Measurements from ENCODE around the gene ATXN7.

ATXN7 gene

GRCh38 chr3:63863150-63864007 lies at the start of gene ATXN7, which contains the start of gene THOC7:
Gene ATXN7 (plus strand): TSS chr3:63863867. CDS start chr3:63912599, 48,732 bp downstream.
Gene THOC7 (minus strand): TSS chr3:63863805. CDS start chr3:63863790, 15 bp downstream.
- Histone ChIP-seq H3K4me1 (ENCODE audit: control insufficient read depth in 1 of 2, insufficient read depth in 2 of 2, low read length in 2 of 2) (peaks cover 29 to 32% of the 10 kb centered on the region in 2 donors), H3K36me3 (ENCODE audit: control insufficient read depth in 1 of 2, insufficient read depth in 2 of 2, low read length in 2 of 2) (no peaks in the 10 kb centered on the region), H3K27ac (ENCODE audit: low read depth, low read length) (peak within 1 kb of the TSS; percentile 80), H3K4me3 (ENCODE audit: low read depth in 1 of 2, low read length in 2 of 2) (peak within 1 kb of the TSS; percentile 81 to 87), H3K9me3 (ENCODE audit: control insufficient read depth in 1 of 2, low read length in 2 of 2) (no peaks in the 10 kb centered on the region), H3K9ac (ENCODE audit: low read depth in 1 of 2, low read length in 2 of 2) (peak within 1 kb of the TSS; percentile 75 to 82), H3K27me3 (ENCODE audit: control insufficient read depth in 1 of 2, insufficient read depth in 2 of 2, low read length in 2 of 2) (no peaks in the 10 kb centered on the region)

DNA sequence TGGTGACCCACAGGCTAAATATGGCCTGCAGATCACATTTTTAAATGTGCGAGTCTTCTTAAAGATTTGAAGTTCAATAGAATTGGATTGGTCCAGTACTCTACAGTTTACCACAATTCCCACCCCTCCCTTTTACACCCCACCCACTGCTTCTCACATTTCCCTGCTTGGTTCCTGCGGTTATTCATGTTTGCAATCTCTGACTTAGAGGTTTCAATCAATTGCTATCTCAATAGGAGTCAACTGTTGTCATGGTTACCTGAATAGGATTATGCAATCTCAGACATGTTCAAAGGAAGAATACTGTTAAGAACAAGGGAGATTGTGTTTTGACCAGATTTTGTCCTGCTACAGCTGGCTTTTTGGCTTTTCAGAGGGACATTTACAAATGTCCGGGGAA lies 49.4 kb upstream of the ATXN7 start:
- Histone ChIP-seq H3K36me3 (ENCODE audit: control insufficient read depth in 1 of 2, insufficient read depth in 2 of 2, low read length in 2 of 2) (no peaks in the 10 kb centered on the region), H3K27ac (ENCODE audit: low read depth, low read length) (no peak overlapping the region), H3K4me3 (ENCODE audit: low read depth in 1 of 2, low read length in 2 of 2) (no peak overlapping the region), H3K9ac (ENCODE audit: low read depth in 1 of 2, low read length in 2 of 2) (no peak overlapping the region), H3K4me1 (ENCODE audit: control insufficient read depth in 1 of 2, insufficient read depth in 2 of 2, low read length in 2 of 2) (no peaks in the 10 kb centered on the region), H3K27me3 (ENCODE audit: control insufficient read depth in 1 of 2, insufficient read depth in 2 of 2, low read length in 2 of 2) (no peaks in the 10 kb centered on the region), H3K9me3 (ENCODE audit: control insufficient read depth in 1 of 2, low read length in 2 of 2) (no peaks in the 10 kb centered on the region)

DNA sequence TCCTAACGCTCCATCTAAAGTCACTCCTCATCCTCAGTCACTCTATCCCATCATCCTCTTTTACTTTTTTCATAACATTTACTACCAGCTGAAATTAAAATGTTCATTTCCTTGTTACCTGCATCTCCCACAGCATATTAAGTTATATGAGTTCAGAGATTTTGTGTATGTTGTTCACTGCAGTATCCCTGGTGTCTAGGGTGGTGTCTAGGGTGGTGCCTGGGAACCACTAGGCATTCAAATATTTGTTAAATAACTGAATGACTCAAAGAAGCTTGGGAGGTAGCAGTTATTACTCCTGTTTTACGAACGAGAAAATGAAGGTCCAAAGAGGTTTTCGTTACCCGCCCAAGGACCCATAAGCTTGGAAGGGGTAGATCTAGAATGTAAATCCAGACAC lies 46.4 kb upstream of the ATXN7 start:
- Histone ChIP-seq H3K4me1 (ENCODE audit: control insufficient read depth in 1 of 2, insufficient read depth in 2 of 2, low read length in 2 of 2) (no peaks in the 10 kb centered on the region), H3K27me3 (ENCODE audit: control insufficient read depth in 1 of 2, insufficient read depth in 2 of 2, low read length in 2 of 2) (no peaks in the 10 kb centered on the region)

DNA sequence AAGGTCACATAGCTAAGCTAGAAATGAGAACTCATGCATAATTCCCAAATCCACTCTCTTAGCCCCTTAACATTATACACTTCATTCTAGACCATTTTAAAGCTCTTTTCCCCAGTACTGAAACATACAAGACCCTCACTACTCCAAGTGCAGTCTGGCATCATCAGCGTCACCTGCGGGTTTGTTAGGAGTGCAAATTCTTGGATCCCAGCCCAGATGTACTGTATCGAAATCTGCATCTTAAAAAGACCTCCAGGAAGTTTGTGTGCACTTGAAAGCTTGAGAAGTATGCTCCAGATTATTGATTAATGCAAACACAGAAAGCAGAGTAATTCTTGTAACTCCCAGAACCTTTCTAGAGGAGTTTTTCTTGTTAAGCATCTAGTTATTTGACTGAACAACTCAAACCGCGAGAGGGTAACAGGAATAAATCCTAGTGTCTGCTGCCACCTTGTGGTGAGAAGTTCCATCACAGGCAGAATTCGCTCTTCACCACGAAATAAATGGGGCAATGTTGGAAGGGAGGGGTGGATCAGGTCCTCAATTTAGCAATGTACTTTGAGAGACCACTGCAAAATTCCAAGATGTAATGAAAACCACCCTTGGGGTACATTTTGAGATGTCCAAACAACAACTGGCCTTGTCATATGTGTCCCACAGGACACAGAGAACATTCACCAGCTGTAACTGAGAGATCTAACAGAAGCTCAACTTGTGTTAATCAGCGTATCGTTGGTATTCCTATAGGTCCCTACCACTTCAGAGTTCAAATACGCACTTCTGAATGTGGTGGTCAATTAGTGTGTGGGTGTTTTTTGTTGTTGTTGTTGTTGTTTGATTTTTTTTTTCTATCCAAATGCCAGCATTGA lies 45.2 kb upstream of the ATXN7 start:
- Histone ChIP-seq H3K9ac (ENCODE audit: low read depth in 1 of 2, low read length in 2 of 2) (no peak overlapping the region), H3K4me1 (ENCODE audit: control insufficient read depth in 1 of 2, insufficient read depth in 2 of 2, low read length in 2 of 2) (no peaks in the 10 kb centered on the region), H3K4me3 (ENCODE audit: low read depth in 1 of 2, low read length in 2 of 2) (no peak overlapping the region), H3K27me3 (ENCODE audit: control insufficient read depth in 1 of 2, insufficient read depth in 2 of 2, low read length in 2 of 2) (no peaks in the 10 kb centered on the region), H3K27ac (ENCODE audit: low read depth, low read length) (no peak overlapping the region), H3K36me3 (ENCODE audit: control insufficient read depth in 1 of 2, insufficient read depth in 2 of 2, low read length in 2 of 2) (no peaks in the 10 kb centered on the region), H3K9me3 (ENCODE audit: control insufficient read depth in 1 of 2, low read length in 2 of 2) (no peaks in the 10 kb centered on the region)

More for the DNA sequence above, 46.4 kb upstream of the ATXN7 start:
- no peak overlapping the region for H3K9ac ChIP-seq (ENCODE audit: low read depth in 1 of 2, low read length in 2 of 2)
- H3K9me3 ChIP-seq (ENCODE audit: control insufficient read depth in 1 of 2, low read length in 2 of 2) = no peaks in the 10 kb centered on the region
- no peaks in the 10 kb centered on the region for H3K36me3 ChIP-seq (ENCODE audit: control insufficient read depth in 1 of 2, insufficient read depth in 2 of 2, low read length in 2 of 2)
- H3K4me3 ChIP-seq (ENCODE audit: low read depth in 1 of 2, low read length in 2 of 2) = no peak overlapping the region
- no peak overlapping the region for H3K27ac ChIP-seq (ENCODE audit: low read depth, low read length)

GRCh38 chr3:63819151-63819398 lies 44.6 kb upstream of the ATXN7 start, which contains the start of gene C3orf49:
Gene C3orf49 (plus strand): TSS chr3:63819299. CDS start chr3:63819472, 173 bp downstream.
- Histone ChIP-seq H3K36me3 (ENCODE audit: control insufficient read depth in 1 of 2, insufficient read depth in 2 of 2, low read length in 2 of 2) (no peaks in the 10 kb centered on the region), H3K9me3 (ENCODE audit: control insufficient read depth in 1 of 2, low read length in 2 of 2) (no peaks in the 10 kb centered on the region), H3K4me1 (ENCODE audit: control insufficient read depth in 1 of 2, insufficient read depth in 2 of 2, low read length in 2 of 2) (no peaks in the 10 kb centered on the region), H3K9ac (ENCODE audit: low read depth in 1 of 2, low read length in 2 of 2) (no peak within 1 kb of the TSS), H3K27me3 (ENCODE audit: control insufficient read depth in 1 of 2, insufficient read depth in 2 of 2, low read length in 2 of 2) (no peaks in the 10 kb centered on the region), H3K27ac (ENCODE audit: low read depth, low read length) (no peak within 1 kb of the TSS), H3K4me3 (ENCODE audit: low read depth in 1 of 2, low read length in 2 of 2) (no peak within 1 kb of the TSS)

GRCh38 chr3:63824309-63824708 lies 39.4 kb upstream of the ATXN7 start:
- Histone ChIP-seq H3K4me3 (ENCODE audit: low read depth in 1 of 2, low read length in 2 of 2) (no peak overlapping the region), H3K36me3 (ENCODE audit: control insufficient read depth in 1 of 2, insufficient read depth in 2 of 2, low read length in 2 of 2) (peaks cover 0 to 3% of the 10 kb centered on the region in 2 donors)

GRCh38 chr3:63830526-63830925 lies 33.1 kb upstream of the ATXN7 start:
- peaks cover 3 to 19% of the 10 kb centered on the region in 2 donors for H3K36me3 ChIP-seq (ENCODE audit: control insufficient read depth in 1 of 2, insufficient read depth in 2 of 2, low read length in 2 of 2)
- H3K27me3 ChIP-seq (ENCODE audit: control insufficient read depth in 1 of 2, insufficient read depth in 2 of 2, low read length in 2 of 2) = no peaks in the 10 kb centered on the region
- H3K9ac ChIP-seq (ENCODE audit: low read depth in 1 of 2, low read length in 2 of 2) = no peak overlapping the region
- no peak overlapping the region for H3K4me3 ChIP-seq (ENCODE audit: low read depth in 1 of 2, low read length in 2 of 2)
- H3K9me3 ChIP-seq (ENCODE audit: control insufficient read depth in 1 of 2, low read length in 2 of 2) = no peaks in the 10 kb centered on the region
- no peak overlapping the region for H3K27ac ChIP-seq (ENCODE audit: low read depth, low read length)
- no peaks in the 10 kb centered on the region for H3K4me1 ChIP-seq (ENCODE audit: control insufficient read depth in 1 of 2, insufficient read depth in 2 of 2, low read length in 2 of 2)

More at GRCh38 chr3:63824309-63824708, 39.4 kb upstream of the ATXN7 start:
- Histone ChIP-seq H3K9me3 (ENCODE audit: control insufficient read depth in 1 of 2, low read length in 2 of 2) (no peaks in the 10 kb centered on the region), H3K27ac (ENCODE audit: low read depth, low read length) (no peak overlapping the region), H3K27me3 (ENCODE audit: control insufficient read depth in 1 of 2, insufficient read depth in 2 of 2, low read length in 2 of 2) (no peaks in the 10 kb centered on the region), H3K9ac (ENCODE audit: low read depth in 1 of 2, low read length in 2 of 2) (no peak overlapping the region), H3K4me1 (ENCODE audit: control insufficient read depth in 1 of 2, insufficient read depth in 2 of 2, low read length in 2 of 2) (no peaks in the 10 kb centered on the region)

DNA sequence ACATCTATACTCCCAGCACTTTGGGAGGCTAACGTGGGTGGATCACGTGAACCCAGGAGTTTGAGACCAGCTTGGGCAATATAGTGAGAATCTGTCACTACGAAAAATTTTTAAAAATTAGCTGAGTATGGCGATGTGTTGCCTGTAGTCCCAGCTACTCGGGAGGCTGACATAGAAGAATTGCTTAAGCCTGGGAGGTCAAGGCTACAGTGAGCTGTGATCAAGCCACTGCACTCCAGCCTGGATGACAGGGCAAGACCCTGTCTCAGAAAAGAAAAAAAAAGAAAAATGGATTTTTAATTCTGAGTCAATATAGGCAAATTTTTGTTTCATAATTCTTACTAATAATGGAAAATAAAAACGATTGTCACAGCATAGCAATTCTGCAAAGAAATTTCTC lies 31.3 kb upstream of the ATXN7 start:
- H3K4me1 ChIP-seq (ENCODE audit: control insufficient read depth in 1 of 2, insufficient read depth in 2 of 2, low read length in 2 of 2) = no peaks in the 10 kb centered on the region
- peaks cover 3 to 26% of the 10 kb centered on the region in 2 donors for H3K36me3 ChIP-seq (ENCODE audit: control insufficient read depth in 1 of 2, insufficient read depth in 2 of 2, low read length in 2 of 2)
- no peak overlapping the region for H3K27ac ChIP-seq (ENCODE audit: low read depth, low read length)
- H3K27me3 ChIP-seq (ENCODE audit: control insufficient read depth in 1 of 2, insufficient read depth in 2 of 2, low read length in 2 of 2) = no peaks in the 10 kb centered on the region
- no peak overlapping the region for H3K9ac ChIP-seq (ENCODE audit: low read depth in 1 of 2, low read length in 2 of 2)
- no peaks in the 10 kb centered on the region for H3K9me3 ChIP-seq (ENCODE audit: control insufficient read depth in 1 of 2, low read length in 2 of 2)
- no peak overlapping the region for H3K4me3 ChIP-seq (ENCODE audit: low read depth in 1 of 2, low read length in 2 of 2)

GRCh38 chr3:63841704-63842103 lies 22.0 kb upstream of the ATXN7 start:
- no peaks in the 10 kb centered on the region for H3K4me1 ChIP-seq (ENCODE audit: control insufficient read depth in 1 of 2, insufficient read depth in 2 of 2, low read length in 2 of 2)
- H3K27me3 ChIP-seq (ENCODE audit: control insufficient read depth in 1 of 2, insufficient read depth in 2 of 2, low read length in 2 of 2) = no peaks in the 10 kb centered on the region
- H3K9me3 ChIP-seq (ENCODE audit: control insufficient read depth in 1 of 2, low read length in 2 of 2) = no peaks in the 10 kb centered on the region
- no peak overlapping the region for H3K4me3 ChIP-seq (ENCODE audit: low read depth in 1 of 2, low read length in 2 of 2)
- no peak overlapping the region for H3K27ac ChIP-seq (ENCODE audit: low read depth, low read length)
- peaks cover 0 to 1% of the 10 kb centered on the region in 2 donors for H3K36me3 ChIP-seq (ENCODE audit: control insufficient read depth in 1 of 2, insufficient read depth in 2 of 2, low read length in 2 of 2)
- no peak overlapping the region for H3K9ac ChIP-seq (ENCODE audit: low read depth in 1 of 2, low read length in 2 of 2)

- H3K9ac ChIP-seq (ENCODE audit: low read depth in 1 of 2, low read length in 2 of 2) = no peak overlapping the region
- H3K27ac ChIP-seq (ENCODE audit: low read depth, low read length) = no peak overlapping the region
- no peaks in the 10 kb centered on the region for H3K9me3 ChIP-seq (ENCODE audit: control insufficient read depth in 1 of 2, low read length in 2 of 2)
Observed at GRCh38 chr3:63842127-63842526, 21.5 kb upstream of the ATXN7 start.

More at GRCh38 chr3:63842127-63842526, 21.5 kb upstream of the ATXN7 start:
- Histone ChIP-seq H3K4me1 (ENCODE audit: control insufficient read depth in 1 of 2, insufficient read depth in 2 of 2, low read length in 2 of 2) (no peaks in the 10 kb centered on the region), H3K4me3 (ENCODE audit: low read depth in 1 of 2, low read length in 2 of 2) (no peak overlapping the region), H3K36me3 (ENCODE audit: control insufficient read depth in 1 of 2, insufficient read depth in 2 of 2, low read length in 2 of 2) (no peaks in the 10 kb centered on the region), H3K27me3 (ENCODE audit: control insufficient read depth in 1 of 2, insufficient read depth in 2 of 2, low read length in 2 of 2) (no peaks in the 10 kb centered on the region)
